Measurements from ENCODE around the gene HLA-B. TPM values are rescaled to one million over a fixed set of nuclear protein-coding genes. Genes with fewer than 3 reads are reported as not detected.

The HLA-B gene
- total and polyA plus RNA-seq, 2 of the 8 experiments (the other 6 are each of a cell fraction or from before 2014, with no cell fraction given) = 154 to 233 TPM

DNA sequence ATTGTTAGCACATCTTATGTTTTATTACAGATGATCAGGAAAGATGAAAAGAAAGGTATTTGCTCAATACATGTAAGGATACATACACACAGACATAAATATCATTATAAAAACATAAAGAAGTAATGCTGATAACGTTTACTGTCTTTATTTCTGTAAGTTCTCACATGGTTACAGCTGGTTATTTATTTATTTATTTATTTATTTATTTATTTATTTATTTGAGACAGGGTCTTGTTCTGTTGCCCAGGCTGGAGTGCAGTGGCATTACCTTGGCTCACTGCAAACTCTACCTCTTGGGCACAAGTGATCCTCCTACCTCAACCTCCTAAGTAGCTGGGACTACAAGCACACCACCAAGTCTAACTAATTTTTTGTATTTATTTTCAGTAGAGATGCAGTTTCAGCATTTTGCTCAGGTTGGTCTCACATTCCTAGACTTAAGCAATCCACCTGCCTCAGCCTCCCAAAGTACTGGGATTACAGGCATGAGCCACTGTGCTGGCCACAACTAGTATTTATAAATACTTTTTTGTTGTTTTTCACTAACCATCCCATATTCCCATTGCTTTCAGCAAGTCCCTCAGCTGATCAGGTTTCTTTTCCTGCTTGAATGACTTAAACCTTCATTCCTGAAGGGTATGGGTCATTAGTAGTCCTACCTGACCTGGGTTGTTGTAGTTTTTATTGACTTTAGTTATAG lies 35.8 kb downstream of the HLA-B start (continued):
- TF ChIP-seq, protein P1, sequence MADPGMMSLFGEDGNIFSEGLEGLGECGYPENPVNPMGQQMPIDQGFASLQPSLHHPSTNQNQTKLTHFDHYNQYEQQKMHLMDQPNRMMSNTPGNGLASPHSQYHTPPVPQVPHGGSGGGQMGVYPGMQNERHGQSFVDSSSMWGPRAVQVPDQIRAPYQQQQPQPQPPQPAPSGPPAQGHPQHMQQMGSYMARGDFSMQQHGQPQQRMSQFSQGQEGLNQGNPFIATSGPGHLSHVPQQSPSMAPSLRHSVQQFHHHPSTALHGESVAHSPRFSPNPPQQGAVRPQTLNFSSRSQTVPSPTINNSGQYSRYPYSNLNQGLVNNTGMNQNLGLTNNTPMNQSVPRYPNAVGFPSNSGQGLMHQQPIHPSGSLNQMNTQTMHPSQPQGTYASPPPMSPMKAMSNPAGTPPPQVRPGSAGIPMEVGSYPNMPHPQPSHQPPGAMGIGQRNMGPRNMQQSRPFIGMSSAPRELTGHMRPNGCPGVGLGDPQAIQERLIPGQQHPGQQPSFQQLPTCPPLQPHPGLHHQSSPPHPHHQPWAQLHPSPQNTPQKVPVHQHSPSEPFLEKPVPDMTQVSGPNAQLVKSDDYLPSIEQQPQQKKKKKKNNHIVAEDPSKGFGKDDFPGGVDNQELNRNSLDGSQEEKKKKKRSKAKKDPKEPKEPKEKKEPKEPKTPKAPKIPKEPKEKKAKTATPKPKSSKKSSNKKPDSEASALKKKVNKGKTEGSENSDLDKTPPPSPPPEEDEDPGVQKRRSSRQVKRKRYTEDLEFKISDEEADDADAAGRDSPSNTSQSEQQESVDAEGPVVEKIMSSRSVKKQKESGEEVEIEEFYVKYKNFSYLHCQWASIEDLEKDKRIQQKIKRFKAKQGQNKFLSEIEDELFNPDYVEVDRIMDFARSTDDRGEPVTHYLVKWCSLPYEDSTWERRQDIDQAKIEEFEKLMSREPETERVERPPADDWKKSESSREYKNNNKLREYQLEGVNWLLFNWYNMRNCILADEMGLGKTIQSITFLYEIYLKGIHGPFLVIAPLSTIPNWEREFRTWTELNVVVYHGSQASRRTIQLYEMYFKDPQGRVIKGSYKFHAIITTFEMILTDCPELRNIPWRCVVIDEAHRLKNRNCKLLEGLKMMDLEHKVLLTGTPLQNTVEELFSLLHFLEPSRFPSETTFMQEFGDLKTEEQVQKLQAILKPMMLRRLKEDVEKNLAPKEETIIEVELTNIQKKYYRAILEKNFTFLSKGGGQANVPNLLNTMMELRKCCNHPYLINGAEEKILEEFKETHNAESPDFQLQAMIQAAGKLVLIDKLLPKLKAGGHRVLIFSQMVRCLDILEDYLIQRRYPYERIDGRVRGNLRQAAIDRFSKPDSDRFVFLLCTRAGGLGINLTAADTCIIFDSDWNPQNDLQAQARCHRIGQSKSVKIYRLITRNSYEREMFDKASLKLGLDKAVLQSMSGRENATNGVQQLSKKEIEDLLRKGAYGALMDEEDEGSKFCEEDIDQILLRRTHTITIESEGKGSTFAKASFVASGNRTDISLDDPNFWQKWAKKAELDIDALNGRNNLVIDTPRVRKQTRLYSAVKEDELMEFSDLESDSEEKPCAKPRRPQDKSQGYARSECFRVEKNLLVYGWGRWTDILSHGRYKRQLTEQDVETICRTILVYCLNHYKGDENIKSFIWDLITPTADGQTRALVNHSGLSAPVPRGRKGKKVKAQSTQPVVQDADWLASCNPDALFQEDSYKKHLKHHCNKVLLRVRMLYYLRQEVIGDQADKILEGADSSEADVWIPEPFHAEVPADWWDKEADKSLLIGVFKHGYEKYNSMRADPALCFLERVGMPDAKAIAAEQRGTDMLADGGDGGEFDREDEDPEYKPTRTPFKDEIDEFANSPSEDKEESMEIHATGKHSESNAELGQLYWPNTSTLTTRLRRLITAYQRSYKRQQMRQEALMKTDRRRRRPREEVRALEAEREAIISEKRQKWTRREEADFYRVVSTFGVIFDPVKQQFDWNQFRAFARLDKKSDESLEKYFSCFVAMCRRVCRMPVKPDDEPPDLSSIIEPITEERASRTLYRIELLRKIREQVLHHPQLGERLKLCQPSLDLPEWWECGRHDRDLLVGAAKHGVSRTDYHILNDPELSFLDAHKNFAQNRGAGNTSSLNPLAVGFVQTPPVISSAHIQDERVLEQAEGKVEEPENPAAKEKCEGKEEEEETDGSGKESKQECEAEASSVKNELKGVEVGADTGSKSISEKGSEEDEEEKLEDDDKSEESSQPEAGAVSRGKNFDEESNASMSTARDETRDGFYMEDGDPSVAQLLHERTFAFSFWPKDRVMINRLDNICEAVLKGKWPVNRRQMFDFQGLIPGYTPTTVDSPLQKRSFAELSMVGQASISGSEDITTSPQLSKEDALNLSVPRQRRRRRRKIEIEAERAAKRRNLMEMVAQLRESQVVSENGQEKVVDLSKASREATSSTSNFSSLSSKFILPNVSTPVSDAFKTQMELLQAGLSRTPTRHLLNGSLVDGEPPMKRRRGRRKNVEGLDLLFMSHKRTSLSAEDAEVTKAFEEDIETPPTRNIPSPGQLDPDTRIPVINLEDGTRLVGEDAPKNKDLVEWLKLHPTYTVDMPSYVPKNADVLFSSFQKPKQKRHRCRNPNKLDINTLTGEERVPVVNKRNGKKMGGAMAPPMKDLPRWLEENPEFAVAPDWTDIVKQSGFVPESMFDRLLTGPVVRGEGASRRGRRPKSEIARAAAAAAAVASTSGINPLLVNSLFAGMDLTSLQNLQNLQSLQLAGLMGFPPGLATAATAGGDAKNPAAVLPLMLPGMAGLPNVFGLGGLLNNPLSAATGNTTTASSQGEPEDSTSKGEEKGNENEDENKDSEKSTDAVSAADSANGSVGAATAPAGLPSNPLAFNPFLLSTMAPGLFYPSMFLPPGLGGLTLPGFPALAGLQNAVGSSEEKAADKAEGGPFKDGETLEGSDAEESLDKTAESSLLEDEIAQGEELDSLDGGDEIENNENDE (IDR thresholded peaks at IDR 0.05; ENCODE audit: insufficient replicate concordance, low read length) = no peak
- TF ChIP-seq JUN (IDR thresholded peaks at IDR 0.05; ENCODE audit: low read depth, low read length) (no peak), SIRT6 (IDR thresholded peaks at IDR 0.05; ENCODE audit: low read length) (no peak), CHD2 (IDR thresholded peaks at IDR 0.05; ENCODE audit: low read length) (no peak)
- TF ChIP-seq, protein P2, sequence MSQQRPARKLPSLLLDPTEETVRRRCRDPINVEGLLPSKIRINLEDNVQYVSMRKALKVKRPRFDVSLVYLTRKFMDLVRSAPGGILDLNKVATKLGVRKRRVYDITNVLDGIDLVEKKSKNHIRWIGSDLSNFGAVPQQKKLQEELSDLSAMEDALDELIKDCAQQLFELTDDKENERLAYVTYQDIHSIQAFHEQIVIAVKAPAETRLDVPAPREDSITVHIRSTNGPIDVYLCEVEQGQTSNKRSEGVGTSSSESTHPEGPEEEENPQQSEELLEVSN (IDR thresholded peaks at IDR 0.05) = no peak
- TF ChIP-seq, protein P3, sequence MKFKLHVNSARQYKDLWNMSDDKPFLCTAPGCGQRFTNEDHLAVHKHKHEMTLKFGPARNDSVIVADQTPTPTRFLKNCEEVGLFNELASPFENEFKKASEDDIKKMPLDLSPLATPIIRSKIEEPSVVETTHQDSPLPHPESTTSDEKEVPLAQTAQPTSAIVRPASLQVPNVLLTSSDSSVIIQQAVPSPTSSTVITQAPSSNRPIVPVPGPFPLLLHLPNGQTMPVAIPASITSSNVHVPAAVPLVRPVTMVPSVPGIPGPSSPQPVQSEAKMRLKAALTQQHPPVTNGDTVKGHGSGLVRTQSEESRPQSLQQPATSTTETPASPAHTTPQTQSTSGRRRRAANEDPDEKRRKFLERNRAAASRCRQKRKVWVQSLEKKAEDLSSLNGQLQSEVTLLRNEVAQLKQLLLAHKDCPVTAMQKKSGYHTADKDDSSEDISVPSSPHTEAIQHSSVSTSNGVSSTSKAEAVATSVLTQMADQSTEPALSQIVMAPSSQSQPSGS (IDR thresholded peaks at IDR 0.05; ENCODE audit: low read length) = no peak
